Vagina (tissue), 2 donors: ENCODE data around the gene FAF1. TPM values are rescaled to one million over a fixed set of nuclear protein-coding genes. Genes with fewer than 3 reads are reported as not detected.

Experiments
- DNase-seq, 2 donors: peaks; one replicate each; pipeline ENCODE4 v3.0.0-alpha.2; 2017; ENCODE audit errors: extremely low spot score in 2 of 2
- H3K27ac ChIP-seq: fragments of 200-600 bp; sonication (generic); one replicate; pipeline ENCODE4 v1.5.1; 2019
- H3K27me3 ChIP-seq: fragments of 200-600 bp; sonication (generic); one replicate; pipeline ENCODE4 v1.5.1; 2019
- H3K36me3 ChIP-seq, 2 donors: fragments of 200-600 bp; sonication (generic); one replicate each; pipeline ENCODE4 v1.5.1; 2017 to 2019
- H3K4me1 ChIP-seq: fragments of 200-600 bp; sonication (generic); one replicate; pipeline ENCODE4 v1.5.1; 2019
- H3K4me3 ChIP-seq, 2 donors: fragments of 200-600 bp; sonication (generic); 1 replicate in 1 of 2; 2 replicates in 1 of 2; pipeline ENCODE4 v1.5.1; 2016 to 2019
- H3K9me3 ChIP-seq: fragments of 200-600 bp; sonication (generic); one replicate; pipeline ENCODE4 v1.5.1; 2019
- CTCF ChIP-seq, 3 experiments: fragments of 450-650 bp in 2 of 3; fragments of 200-600 bp in 1 of 3; sonication (generic) in 1 of 3; IDR thresholded peaks; one replicate each; pipeline ENCODE4 v1.5.1; 2017 to 2019; ENCODE audit warnings: antibody characterized with exemption in 3 of 3, mild to moderate bottlenecking in 2 of 3, moderate library complexity in 2 of 3
- POLR2A ChIP-seq, 2 donors: fragments of 450-650 bp; IDR thresholded peaks; one replicate each; pipeline ENCODE4 v1.6.1; 2017; ENCODE audit warnings: antibody characterized with exemption in 2 of 2, mild to moderate bottlenecking in 2 of 2, moderate library complexity in 2 of 2
- POLR2AphosphoS5 ChIP-seq, 2 donors: sonication (generic); formaldehyde crosslinking; IDR thresholded peaks; one replicate each; pipeline ENCODE4 v1.9.0; 2017; ENCODE audit warnings: antibody characterized with exemption in 2 of 2, mild to moderate bottlenecking in 2 of 2, low read depth in 1 of 2; ENCODE audit not compliant: insufficient read depth in 1 of 2
- intact Hi-C: fragments of 100-400 bp; cut with DNase I; formaldehyde crosslinking; loops from one replicate; pipeline ENCODE4 v1.15.1; 2023
- total RNA-seq: library from RNA; depleted of rRNA; stranded (reverse); fragments of >200 nt; gene quantifications from one replicate; pipeline ENCODE4 v1.2.3, GENCODE V29; 2016

Gene FAF1
- total RNA-seq, 1 donor from 2014 or later = 40.0 TPM

- no peak overlapping the region for H3K4me3 ChIP-seq
- H3K27me3 ChIP-seq = no peaks in the 10 kb centered on the region
- TF ChIP-seq POLR2A (IDR thresholded peaks at IDR 0.05) (no peak), POLR2AphosphoS5 (IDR thresholded peaks at IDR 0.05; ENCODE audit: insufficient read depth in 1 of 2, low read depth in 1 of 2) (no peak)
- H3K9me3 ChIP-seq = no peaks in the 10 kb centered on the region
- no peaks in the 10 kb centered on the region for H3K4me1 ChIP-seq
- H3K27ac ChIP-seq = no peak overlapping the region
- H3K36me3 ChIP-seq = no peaks in the 10 kb centered on the region
- no peak for DNase-seq
- intact Hi-C loops = no loop called here
These were observed 328.9 kb downstream of the FAF1 start for GRCh38 chr1:50631161-50631560.

- no peak for DNase-seq
These were observed 337.8 kb downstream of the FAF1 start for GRCh38 chr1:50622259-50622658.

GRCh38 chr1:50620680-50621329 lies 339.3 kb downstream of the FAF1 start:
- intact Hi-C loops = no loop called here
- TF ChIP-seq POLR2AphosphoS5 (IDR thresholded peaks at IDR 0.05; ENCODE audit: insufficient read depth in 1 of 2, low read depth in 1 of 2) = no peak
- TF ChIP-seq POLR2A (IDR thresholded peaks at IDR 0.05) = no peak
- no peak for TF ChIP-seq CTCF (IDR thresholded peaks at IDR 0.05)
- no peak overlapping the region for H3K4me3 ChIP-seq

More at GRCh38 chr1:50622259-50622658, 337.8 kb downstream of the FAF1 start:
- Histone ChIP-seq H3K36me3 (no peaks in the 10 kb centered on the region), H3K27me3 (no peaks in the 10 kb centered on the region), H3K27ac (no peak overlapping the region), H3K4me1 (no peaks in the 10 kb centered on the region), H3K4me3 (no peak overlapping the region), H3K9me3 (no peaks in the 10 kb centered on the region)
- intact Hi-C loops = no loop called here
- TF ChIP-seq POLR2AphosphoS5 (IDR thresholded peaks at IDR 0.05; ENCODE audit: insufficient read depth in 1 of 2, low read depth in 1 of 2) (no peak), POLR2A (IDR thresholded peaks at IDR 0.05) (no peak), CTCF (IDR thresholded peaks at IDR 0.05) (no peak)

GRCh38 chr1:50615036-50615750 lies 344.9 kb downstream of the FAF1 start:
- TF ChIP-seq POLR2A (IDR thresholded peaks at IDR 0.05) (no peak), POLR2AphosphoS5 (IDR thresholded peaks at IDR 0.05; ENCODE audit: insufficient read depth in 1 of 2, low read depth in 1 of 2) (no peak), CTCF (IDR thresholded peaks at IDR 0.05) (no peak)
- no peak for DNase-seq
- Histone ChIP-seq H3K27me3 (no peaks in the 10 kb centered on the region), H3K4me3 (no peak overlapping the region), H3K9me3 (no peaks in the 10 kb centered on the region), H3K36me3 (no peaks in the 10 kb centered on the region), H3K4me1 (no peaks in the 10 kb centered on the region), H3K27ac (no peak overlapping the region)
- intact Hi-C loops = no loop called here

More at GRCh38 chr1:50620680-50621329, 339.3 kb downstream of the FAF1 start:
- no peaks in the 10 kb centered on the region for H3K36me3 ChIP-seq
- H3K27me3 ChIP-seq = no peaks in the 10 kb centered on the region
- H3K9me3 ChIP-seq = no peaks in the 10 kb centered on the region
- no peaks in the 10 kb centered on the region for H3K4me1 ChIP-seq
- no peak overlapping the region for H3K27ac ChIP-seq
- no peak for DNase-seq

- Histone ChIP-seq H3K27me3 (no peaks in the 10 kb centered on the region), H3K27ac (no peak overlapping the region), H3K9me3 (no peaks in the 10 kb centered on the region), H3K4me1 (no peaks in the 10 kb centered on the region), H3K36me3 (no peaks in the 10 kb centered on the region), H3K4me3 (no peak overlapping the region)
- DNase-seq = no peak
- TF ChIP-seq POLR2A (IDR thresholded peaks at IDR 0.05) (no peak), CTCF (IDR thresholded peaks at IDR 0.05) (no peak), POLR2AphosphoS5 (IDR thresholded peaks at IDR 0.05; ENCODE audit: insufficient read depth in 1 of 2, low read depth in 1 of 2) (no peak)
- intact Hi-C loops = no loop called here
These were observed 348.4 kb downstream of the FAF1 start for GRCh38 chr1:50611675-50612074.
